OCI-LY1 (cell line): ENCODE data around the gene DOCK7.

ENCODE experiments used
- H2AFZ ChIP-seq: fragments of 200-600 bp; sonication (generic), shearing (Covaris generic); 2 replicates; pipeline ENCODE4 v1.6.0; 2014; ENCODE audit warnings: antibody characterized with exemption, mild to moderate bottlenecking, low read length
- H3F3A ChIP-seq: fragments of 200-600 bp; sonication (generic), shearing (Covaris generic); 2 replicates; pipeline ENCODE4 v1.6.0; 2014; ENCODE audit warnings: mild to moderate bottlenecking, antibody characterized with exemption, low read length, moderate library complexity; ENCODE audit not compliant: insufficient read depth
- H3K27ac ChIP-seq: fragments of 200-600 bp; sonication (generic); 2 replicates; pipeline ENCODE4 v1.5.1; 2014; ENCODE audit warnings: low read length, mixed run types, mild to moderate bottlenecking, low read depth; ENCODE audit not compliant: poor library complexity, severe bottlenecking
- H3K27me3 ChIP-seq: fragments of 200-600 bp; sonication (generic); 2 replicates; pipeline ENCODE4 v1.6.0; 2014; ENCODE audit warnings: antibody characterized with exemption, mild to moderate bottlenecking, low read length, moderate library complexity; ENCODE audit not compliant: insufficient read depth
- H3K36me3 ChIP-seq: fragments of 200-600 bp; sonication (generic); 2 replicates; pipeline ENCODE4 v1.6.1; 2014; ENCODE audit warnings: mild to moderate bottlenecking, antibody characterized with exemption, low read length, moderate library complexity, mixed read lengths; ENCODE audit not compliant: insufficient read depth
- H3K4me1 ChIP-seq: fragments of 200-600 bp; sonication (generic); 2 replicates; pipeline ENCODE4 v1.5.1; 2014; ENCODE audit warnings: mild to moderate bottlenecking, low read length, moderate library complexity; ENCODE audit not compliant: insufficient read depth, severe bottlenecking
- H3K4me2 ChIP-seq: fragments of 200-600 bp; sonication (generic), shearing (Covaris generic); 2 replicates; pipeline ENCODE4 v1.6.1; 2014; ENCODE audit warnings: low read length
- H3K4me3 ChIP-seq: fragments of 200-600 bp; sonication (generic); 2 replicates; pipeline ENCODE4 v1.5.1; 2014; ENCODE audit warnings: low read length, low read depth, mild to moderate bottlenecking, mixed read lengths; ENCODE audit not compliant: poor library complexity, severe bottlenecking
- H3K79me2 ChIP-seq: fragments of 200-600 bp; shearing (Covaris generic); 2 replicates; pipeline ENCODE4 v1.6.1; 2016; ENCODE audit warnings: mixed run types, low read length, mixed read lengths; ENCODE audit not compliant: insufficient read depth
- H3K9ac ChIP-seq: fragments of 200-600 bp; sonication (generic), shearing (Covaris generic); 2 replicates; pipeline ENCODE4 v1.6.1; 2014; ENCODE audit warnings: mild to moderate bottlenecking, low read length, mixed read lengths
- H3K9me2 ChIP-seq: fragments of 200-600 bp; sonication (generic), shearing (Covaris generic); 2 replicates; pipeline ENCODE4 v1.6.1; 2014; ENCODE audit warnings: low read depth, mild to moderate bottlenecking, low read length, mixed read lengths
- H3K9me3 ChIP-seq: fragments of 200-600 bp; shearing (Covaris generic); 2 replicates; pipeline ENCODE4 v1.6.1; 2014; ENCODE audit warnings: low read length, mixed read lengths
- H4K20me1 ChIP-seq: fragments of 200-600 bp; sonication (generic), shearing (Covaris generic); 2 replicates; pipeline ENCODE4 v1.6.0; 2016; ENCODE audit warnings: mild to moderate bottlenecking, low read length; ENCODE audit not compliant: insufficient read depth
- EZH2 ChIP-seq: fragments of 200-600 bp; sonication (generic), shearing (Covaris generic); IDR thresholded peaks from 2 replicates; pipeline ENCODE4 v1.8.0; 2017; ENCODE audit warnings: borderline replicate concordance, mixed run types, mild to moderate bottlenecking, antibody characterized with exemption, low read length, moderate library complexity, mixed read lengths
- TF ChIP-seq, protein P1 (sequence below): fragments of 200-600 bp; sonication (generic), shearing (Covaris generic); IDR thresholded peaks from 2 replicates; pipeline ENCODE4 v1.5.1; 2017; ENCODE audit warnings: mild to moderate bottlenecking, antibody characterized with exemption, low read length, moderate library complexity, mixed read lengths

Gene DOCK7, protein sequence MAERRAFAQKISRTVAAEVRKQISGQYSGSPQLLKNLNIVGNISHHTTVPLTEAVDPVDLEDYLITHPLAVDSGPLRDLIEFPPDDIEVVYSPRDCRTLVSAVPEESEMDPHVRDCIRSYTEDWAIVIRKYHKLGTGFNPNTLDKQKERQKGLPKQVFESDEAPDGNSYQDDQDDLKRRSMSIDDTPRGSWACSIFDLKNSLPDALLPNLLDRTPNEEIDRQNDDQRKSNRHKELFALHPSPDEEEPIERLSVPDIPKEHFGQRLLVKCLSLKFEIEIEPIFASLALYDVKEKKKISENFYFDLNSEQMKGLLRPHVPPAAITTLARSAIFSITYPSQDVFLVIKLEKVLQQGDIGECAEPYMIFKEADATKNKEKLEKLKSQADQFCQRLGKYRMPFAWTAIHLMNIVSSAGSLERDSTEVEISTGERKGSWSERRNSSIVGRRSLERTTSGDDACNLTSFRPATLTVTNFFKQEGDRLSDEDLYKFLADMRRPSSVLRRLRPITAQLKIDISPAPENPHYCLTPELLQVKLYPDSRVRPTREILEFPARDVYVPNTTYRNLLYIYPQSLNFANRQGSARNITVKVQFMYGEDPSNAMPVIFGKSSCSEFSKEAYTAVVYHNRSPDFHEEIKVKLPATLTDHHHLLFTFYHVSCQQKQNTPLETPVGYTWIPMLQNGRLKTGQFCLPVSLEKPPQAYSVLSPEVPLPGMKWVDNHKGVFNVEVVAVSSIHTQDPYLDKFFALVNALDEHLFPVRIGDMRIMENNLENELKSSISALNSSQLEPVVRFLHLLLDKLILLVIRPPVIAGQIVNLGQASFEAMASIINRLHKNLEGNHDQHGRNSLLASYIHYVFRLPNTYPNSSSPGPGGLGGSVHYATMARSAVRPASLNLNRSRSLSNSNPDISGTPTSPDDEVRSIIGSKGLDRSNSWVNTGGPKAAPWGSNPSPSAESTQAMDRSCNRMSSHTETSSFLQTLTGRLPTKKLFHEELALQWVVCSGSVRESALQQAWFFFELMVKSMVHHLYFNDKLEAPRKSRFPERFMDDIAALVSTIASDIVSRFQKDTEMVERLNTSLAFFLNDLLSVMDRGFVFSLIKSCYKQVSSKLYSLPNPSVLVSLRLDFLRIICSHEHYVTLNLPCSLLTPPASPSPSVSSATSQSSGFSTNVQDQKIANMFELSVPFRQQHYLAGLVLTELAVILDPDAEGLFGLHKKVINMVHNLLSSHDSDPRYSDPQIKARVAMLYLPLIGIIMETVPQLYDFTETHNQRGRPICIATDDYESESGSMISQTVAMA (N-terminal part only)

GRCh38 chr1:62687903-62688686 lies at the start of gene DOCK7:
TSS of gene DOCK7 (minus strand) at chr1:62688386. CDS start at chr1:62688264, 122 bp downstream.
- no peaks in the 10 kb centered on the region for H3K27me3 ChIP-seq
- no peaks in the 10 kb centered on the region for H4K20me1 ChIP-seq
- H3K79me2 ChIP-seq: no peaks in the 10 kb centered on the region
- no peaks in the 10 kb centered on the region for H3F3A ChIP-seq
- H3K4me3 ChIP-seq: peak within 1 kb of the TSS; percentile 66
- H3K9me3 ChIP-seq: no peaks in the 10 kb centered on the region
- TF ChIP-seq EZH2: no peak
- TF ChIP-seq, protein P1, sequence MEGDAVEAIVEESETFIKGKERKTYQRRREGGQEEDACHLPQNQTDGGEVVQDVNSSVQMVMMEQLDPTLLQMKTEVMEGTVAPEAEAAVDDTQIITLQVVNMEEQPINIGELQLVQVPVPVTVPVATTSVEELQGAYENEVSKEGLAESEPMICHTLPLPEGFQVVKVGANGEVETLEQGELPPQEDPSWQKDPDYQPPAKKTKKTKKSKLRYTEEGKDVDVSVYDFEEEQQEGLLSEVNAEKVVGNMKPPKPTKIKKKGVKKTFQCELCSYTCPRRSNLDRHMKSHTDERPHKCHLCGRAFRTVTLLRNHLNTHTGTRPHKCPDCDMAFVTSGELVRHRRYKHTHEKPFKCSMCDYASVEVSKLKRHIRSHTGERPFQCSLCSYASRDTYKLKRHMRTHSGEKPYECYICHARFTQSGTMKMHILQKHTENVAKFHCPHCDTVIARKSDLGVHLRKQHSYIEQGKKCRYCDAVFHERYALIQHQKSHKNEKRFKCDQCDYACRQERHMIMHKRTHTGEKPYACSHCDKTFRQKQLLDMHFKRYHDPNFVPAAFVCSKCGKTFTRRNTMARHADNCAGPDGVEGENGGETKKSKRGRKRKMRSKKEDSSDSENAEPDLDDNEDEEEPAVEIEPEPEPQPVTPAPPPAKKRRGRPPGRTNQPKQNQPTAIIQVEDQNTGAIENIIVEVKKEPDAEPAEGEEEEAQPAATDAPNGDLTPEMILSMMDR: no peak
- peak within 1 kb of the TSS; percentile 94 for H3K4me2 ChIP-seq
- H3K4me1 ChIP-seq: peaks cover 11% of the 10 kb centered on the region
- H3K9me2 ChIP-seq: no peaks in the 10 kb centered on the region
- H2AFZ ChIP-seq: peak within 1 kb of the TSS; percentile 93
- H3K9ac ChIP-seq: peak within 1 kb of the TSS; percentile 69
- H3K36me3 ChIP-seq: no peaks in the 10 kb centered on the region
- H3K27ac ChIP-seq: no peak within 1 kb of the TSS

DNA sequence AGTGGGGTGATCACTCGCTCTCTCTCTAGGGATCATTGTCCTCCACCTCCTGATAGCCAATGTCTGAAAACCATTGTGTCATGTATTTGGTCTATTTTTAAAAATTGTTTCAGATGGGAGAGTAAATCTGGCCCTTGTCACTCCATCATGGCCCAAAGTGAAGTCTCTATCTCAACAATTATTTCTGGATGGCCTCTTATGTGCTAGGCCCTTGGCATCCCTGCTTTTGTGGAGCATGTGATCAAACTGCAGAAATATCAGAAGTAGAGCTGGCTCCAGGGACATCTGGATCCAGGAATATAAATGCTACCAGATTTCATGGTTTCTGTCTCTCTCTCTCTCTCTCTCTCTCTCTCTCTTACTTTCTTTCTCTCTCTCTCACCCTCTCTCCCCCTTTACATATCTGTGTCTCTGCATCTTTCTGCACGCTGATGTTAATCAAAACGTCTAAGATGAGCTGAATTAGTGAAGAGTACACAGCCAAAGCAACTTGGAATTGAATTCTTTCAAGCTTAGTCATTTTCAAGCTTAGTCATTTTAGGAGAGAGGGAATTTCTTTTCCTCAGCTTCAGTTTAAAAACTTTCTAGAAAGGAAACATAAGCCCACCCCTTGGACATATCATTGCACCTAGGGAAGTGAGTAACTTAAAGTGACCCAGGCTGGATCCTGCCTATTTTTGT lies 47.4 kb upstream of the DOCK7 start:
- H3K4me2 ChIP-seq: no peak overlapping the region
- no peak overlapping the region for H3K9ac ChIP-seq
- H3K4me3 ChIP-seq: no peak overlapping the region
- H3K79me2 ChIP-seq: no peaks in the 10 kb centered on the region
- H4K20me1 ChIP-seq: no peaks in the 10 kb centered on the region
- TF ChIP-seq, protein P1: no peak
- TF ChIP-seq EZH2: no peak
- H2AFZ ChIP-seq: no peak overlapping the region
- H3K36me3 ChIP-seq: no peaks in the 10 kb centered on the region
- H3K27me3 ChIP-seq: no peaks in the 10 kb centered on the region
- no peak overlapping the region for H3K27ac ChIP-seq
- no peaks in the 10 kb centered on the region for H3K9me3 ChIP-seq
- no peaks in the 10 kb centered on the region for H3K4me1 ChIP-seq
- no peaks in the 10 kb centered on the region for H3F3A ChIP-seq
- no peaks in the 10 kb centered on the region for H3K9me2 ChIP-seq
